Upper lobe of left lung (tissue), 4 donors: ENCODE results near the gene CDC42BPA.

Experiments
- CTCF ChIP-seq, 6 experiments: fragments of 450-650 bp in 4 of 6; fragments of 200-600 bp in 2 of 6; sonication (generic) in 2 of 6; IDR thresholded peaks; one replicate each; pipeline ENCODE4 v1.5.1; 2016 to 2019; ENCODE audit warnings: antibody characterized with exemption in 6 of 6
- EP300 ChIP-seq, 4 donors: sonication (generic); formaldehyde crosslinking; IDR thresholded peaks; one replicate each; pipeline ENCODE4 v1.5.1; 2017; ENCODE audit warnings: antibody characterized with exemption in 4 of 4, control low read depth in 2 of 4
- POLR2A ChIP-seq, 4 donors: fragments of 450-650 bp; IDR thresholded peaks; one replicate each; pipeline ENCODE4 v1.5.1; 2016 to 2017; ENCODE audit warnings: antibody characterized with exemption in 4 of 4, mild to moderate bottlenecking in 2 of 4
- POLR2AphosphoS5 ChIP-seq, 2 donors: sonication (generic); formaldehyde crosslinking; IDR thresholded peaks; one replicate each; pipeline ENCODE4 v1.5.1; 2017; ENCODE audit warnings: antibody characterized with exemption in 2 of 2

GRCh38 chr1:227069490-227069889 is 248.8 kb downstream of the CDC42BPA start:
- TF ChIP-seq CTCF (IDR thresholded peaks at IDR 0.05), result no peak
- no peak for TF ChIP-seq POLR2AphosphoS5 (IDR thresholded peaks at IDR 0.05)
- TF ChIP-seq POLR2A (IDR thresholded peaks at IDR 0.05), result no peak
- TF ChIP-seq EP300 (IDR thresholded peaks at IDR 0.05), result no peak
